NCI-H460 (cell line): ENCODE measurements around the gene CEP104. TPM values are rescaled to one million over a fixed set of nuclear protein-coding genes. Genes with fewer than 3 reads are reported as not detected.

ENCODE experiments used
- DNase-seq: peaks from one replicate; pipeline ENCODE4 v3.0.0-alpha.2; 2016; ENCODE audit warnings: low read depth; ENCODE audit errors: extremely low read depth
- polyA plus RNA-seq: library from polyadenylated mRNA; depleted of rRNA; stranded (reverse); fragments of >200 nt; gene quantifications from 2 replicates; pipeline ENCODE4 v1.2.3, GENCODE V29; 2014; cell fraction: nucleus; rRNA removed
- total RNA-seq: library from RNA; depleted of rRNA; stranded (reverse); fragments of >200 nt; shearing (Covaris generic); gene quantifications from 2 replicates; pipeline ENCODE4 v1.2.3, GENCODE V29; 2014; rRNA removed

CEP104 gene
- total RNA-seq = 7.8 and 18.5 TPM in 2 replicates
- polyA plus RNA-seq = 8.2 and 19.9 TPM in 2 replicates

DNA sequence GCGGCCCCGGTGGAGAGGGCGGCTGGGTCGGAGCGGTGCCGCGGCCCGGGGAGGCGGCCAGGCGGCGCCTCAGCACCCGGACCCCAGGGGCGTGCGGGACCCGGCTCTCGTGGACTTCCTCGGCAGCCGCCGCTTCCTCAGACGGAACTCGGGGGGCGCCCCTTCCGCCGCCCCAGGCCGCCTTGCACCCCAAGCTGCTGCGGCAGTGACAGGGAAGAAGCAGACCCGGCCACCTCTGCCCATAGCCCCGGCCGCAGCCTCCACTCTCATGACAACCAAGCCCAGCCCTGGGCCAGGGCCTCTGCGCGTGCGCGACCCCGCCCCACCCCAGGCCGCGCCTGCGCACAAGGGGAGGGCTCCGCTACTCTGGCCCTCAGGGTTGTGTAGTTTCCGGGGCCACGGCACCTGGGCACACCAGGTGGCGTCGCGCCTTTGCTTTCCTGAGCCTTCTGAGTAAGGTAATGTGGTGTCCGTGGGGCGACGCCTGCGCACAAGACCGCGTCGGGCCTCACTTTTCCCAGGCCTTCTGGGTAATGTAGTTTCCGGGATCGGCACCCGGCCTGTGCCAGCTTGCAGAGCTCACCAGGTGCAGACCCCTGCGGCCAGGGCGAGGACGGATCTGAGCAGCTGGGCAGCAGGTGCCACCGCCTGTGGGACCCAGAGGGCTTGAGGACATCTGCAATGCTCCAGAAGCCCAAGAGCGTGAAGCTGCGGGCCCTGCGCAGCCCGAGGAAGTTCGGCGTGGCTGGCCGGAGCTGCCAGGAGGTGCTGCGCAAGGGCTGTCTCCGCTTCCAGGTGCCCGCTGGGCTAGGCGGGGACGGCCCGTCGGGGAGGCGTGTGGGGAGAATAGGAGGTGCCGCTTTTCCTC lies at the start of gene CEP104, which contains the start of gene DFFB:
CEP104 (minus strand) TSS at position 289 of the 868 bp plus-strand sequence. CDS start 4,804 bp downstream, outside the sequence.
DFFB (plus strand) TSS at position 554 of the 868 bp plus-strand sequence; CDS start at position 682, 128 bp downstream.
- peak; percentile 86 for DNase-seq

- DNase-seq = no peak
These were observed 49.6 kb upstream of the CEP104 start for GRCh38 chr1:3906672-3907020.

- DNase-seq = no peak
These were observed 49.1 kb upstream of the CEP104 start for GRCh38 chr1:3905953-3906671.

DNA sequence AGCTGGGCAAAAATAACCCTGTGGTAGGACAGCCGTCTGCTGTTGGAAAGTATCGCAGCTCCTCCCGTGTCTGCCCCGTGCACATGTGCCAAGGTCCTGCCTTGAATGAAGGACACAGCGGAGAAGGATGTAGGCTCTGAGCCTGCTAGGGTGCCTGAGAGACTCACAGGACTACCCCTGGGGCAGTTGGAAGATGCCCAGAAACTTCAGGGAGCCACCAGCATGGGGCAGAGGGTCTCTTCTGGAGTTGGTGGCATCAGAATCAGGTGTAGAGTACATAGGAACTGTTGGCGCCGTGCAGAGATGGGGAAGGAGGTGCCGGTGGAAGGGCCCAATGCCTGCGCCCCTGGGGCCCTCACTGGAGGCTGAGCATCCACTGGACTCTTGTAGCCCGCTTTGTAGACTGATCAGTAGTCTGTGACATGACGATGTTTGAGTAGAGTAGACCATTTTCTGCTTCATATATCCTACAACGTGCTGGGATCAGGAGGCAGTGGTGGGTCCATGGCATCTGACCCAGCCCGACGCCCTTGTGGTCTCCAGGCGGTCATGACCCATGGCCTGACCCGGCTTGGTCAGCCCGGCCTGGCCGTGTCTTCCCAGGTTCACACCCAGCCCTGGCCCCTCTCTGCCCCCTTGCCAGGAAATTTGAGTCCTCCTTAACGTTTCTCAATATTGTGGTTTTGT lies 48.4 kb upstream of the CEP104 start:
- no peak for DNase-seq

- no peak for DNase-seq
These were observed 47.8 kb upstream of the CEP104 start for GRCh38 chr1:3904843-3905185.

DNA sequence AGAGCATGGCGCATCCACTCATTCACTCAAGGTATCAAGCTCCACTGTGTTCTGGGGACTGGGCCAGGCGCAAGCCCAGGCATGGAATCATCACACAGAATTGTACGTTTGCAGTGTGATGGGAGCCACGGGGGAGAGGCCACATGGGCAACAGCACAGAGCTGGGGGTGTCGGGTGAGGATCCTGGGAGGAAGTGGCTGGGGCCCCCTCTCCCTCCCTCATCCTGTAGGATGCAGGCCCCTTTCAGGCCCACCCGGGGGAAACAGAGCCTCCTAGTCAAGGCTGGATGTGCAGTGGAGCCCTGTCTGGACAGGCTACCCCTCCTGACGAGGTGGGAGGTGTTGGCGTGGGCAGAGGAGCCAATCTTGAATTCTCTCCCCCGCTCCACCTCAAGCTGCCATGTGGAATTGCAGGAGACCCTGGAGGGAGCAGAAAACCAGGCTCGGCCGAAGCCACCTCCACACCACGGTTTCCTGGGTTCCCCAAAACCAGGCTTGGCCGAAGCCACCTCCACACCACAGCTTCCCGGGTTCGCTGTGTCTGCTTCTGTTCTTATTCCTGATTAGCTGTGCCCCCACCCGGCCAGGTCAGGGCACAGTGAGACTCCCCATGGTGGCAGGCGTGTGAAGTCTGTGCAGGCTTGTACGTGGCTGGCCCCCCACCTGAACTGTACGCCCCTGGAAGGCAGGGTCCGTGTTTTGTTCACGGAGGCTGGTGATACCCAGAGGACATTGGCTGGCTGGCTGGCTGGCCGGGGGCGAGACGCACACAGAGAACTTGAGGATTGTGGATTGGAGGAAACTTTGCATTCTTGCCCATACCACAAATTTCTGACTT lies 47.2 kb upstream of the CEP104 start:
- no peak for DNase-seq

GRCh38 chr1:3903141-3904005 lies 46.4 kb upstream of the CEP104 start:
- no peak for DNase-seq

- DNase-seq = no peak
These were observed 45.6 kb upstream of the CEP104 start for GRCh38 chr1:3902571-3903091.

DNA sequence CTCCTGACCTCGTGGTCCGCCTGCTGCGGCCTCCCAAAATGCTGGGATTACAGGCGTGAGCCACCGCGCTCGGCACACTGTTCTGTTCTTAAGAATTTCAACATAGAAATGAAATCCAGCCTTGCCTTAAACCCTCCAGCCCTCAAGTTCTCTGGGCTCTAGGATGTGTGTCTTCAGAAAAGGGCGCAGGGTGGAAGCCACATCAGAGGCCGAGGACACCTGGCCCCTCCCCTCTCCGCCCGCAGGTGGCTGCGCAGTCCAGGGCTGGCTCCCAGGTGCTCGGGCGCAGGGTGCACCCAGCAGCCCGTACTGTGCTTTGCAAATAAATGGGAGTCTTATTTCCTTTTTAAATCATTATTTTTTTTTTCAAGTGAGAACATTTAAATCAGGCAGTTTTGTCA lies 45.1 kb upstream of the CEP104 start:
- DNase-seq = no peak

- peak; percentile 94 for DNase-seq
These were observed 44.0 kb upstream of the CEP104 start for GRCh38 chr1:3900969-3901529.

- peak; percentile 91 for DNase-seq
These were observed 43.3 kb upstream of the CEP104 start, which contains the start of gene C1orf174 for GRCh38 chr1:3900150-3900968. TSS of gene C1orf174 (minus strand) at chr1:3900272. CDS start at chr1:3900186, 86 bp downstream.

GRCh38 chr1:3899754-3900149 lies 42.7 kb upstream of the CEP104 start:
- DNase-seq = no peak

DNA sequence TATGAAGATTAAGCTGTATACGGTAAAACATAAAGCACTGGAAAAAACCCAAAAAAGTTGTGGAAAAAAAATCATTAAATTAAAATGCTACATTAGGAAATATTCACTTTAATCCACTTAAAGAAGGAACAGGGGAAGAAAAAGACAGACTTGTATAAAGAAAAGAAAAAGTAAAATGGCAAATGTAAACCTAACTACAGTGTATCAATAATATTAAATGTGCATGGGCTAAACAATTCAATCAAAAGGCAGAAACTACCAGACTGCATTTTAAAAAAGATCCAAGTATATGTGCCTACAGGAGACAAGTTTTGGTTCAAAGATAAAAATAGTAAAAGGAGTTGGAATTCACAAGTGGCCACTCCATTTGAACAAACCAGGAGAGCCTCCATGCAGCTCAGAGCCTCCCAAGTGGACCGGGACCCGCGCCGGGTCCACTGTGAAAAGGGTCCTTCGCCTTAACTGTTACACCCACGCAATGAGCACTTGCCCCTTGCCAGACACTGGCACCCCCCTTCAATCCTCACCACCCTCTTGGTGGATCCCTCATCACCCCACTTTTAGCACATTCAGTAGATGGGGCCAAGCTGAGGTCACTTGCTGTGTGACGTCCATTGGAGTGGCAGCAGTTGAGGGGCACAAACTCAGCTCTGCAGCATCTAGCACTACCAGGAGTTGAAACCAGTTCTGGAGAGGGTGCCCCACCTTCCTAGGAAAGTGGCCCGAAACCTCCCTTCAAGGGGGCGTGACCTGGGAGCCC lies 42.2 kb upstream of the CEP104 start:
- no peak for DNase-seq

DNA sequence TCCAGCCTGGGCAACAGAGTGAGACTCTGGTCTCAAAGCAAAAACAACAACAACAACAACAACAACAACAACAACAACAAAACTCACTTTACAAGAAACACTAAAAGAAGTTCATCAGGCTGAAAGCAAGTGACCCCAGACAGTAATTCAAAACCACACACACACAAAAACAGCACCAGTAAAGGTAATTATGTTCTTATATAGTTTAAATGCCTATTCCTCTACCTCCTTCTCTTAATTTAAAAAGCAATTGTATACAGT lies 41.4 kb upstream of the CEP104 start:
- no peak for DNase-seq

- DNase-seq = no peak
These were observed 39.5 kb upstream of the CEP104 start for GRCh38 chr1:3896396-3897000.

DNA sequence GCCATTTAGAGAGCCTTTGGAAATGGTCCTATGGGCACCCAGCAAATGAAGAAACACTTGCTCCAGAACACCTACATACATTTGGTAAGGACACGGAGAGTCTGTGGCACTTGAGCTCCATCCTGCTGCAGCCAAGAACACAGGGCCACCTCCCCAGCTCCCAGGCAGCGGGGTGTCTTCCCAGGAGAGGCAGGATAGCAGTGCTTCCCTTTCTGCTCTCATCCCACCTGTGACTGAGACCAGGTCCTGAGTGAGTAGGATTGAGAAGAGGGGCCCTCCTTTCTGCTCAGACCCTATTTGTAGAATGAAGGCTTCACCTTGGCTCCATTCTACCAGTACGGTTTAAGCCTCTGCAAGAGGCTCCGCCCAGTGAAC lies 38.9 kb upstream of the CEP104 start:
- no peak for DNase-seq
